Activated CD4-positive, alpha-beta T cell treated with anti-CD3 and anti-CD28 coated beads, Interleukin-2, amount 50 U/mL, for 24 hours (primary cell): ENCODE results near the gene AGBL5.
"Not testable (repeated sequence)": the region's sequence is repeated elsewhere in the genome, so short reads cannot be mapped to it uniquely, and the experiment has no call there.

Experiments
- DNase-seq, 2 donors: peaks; one replicate each; pipeline ENCODE4 v3.0.0-alpha.2; 2020; ENCODE audit warnings: low read depth in 1 of 2, low spot score in 1 of 2

The AGBL5 gene

GRCh38 chr2:27115519-27115918 lies 64.1 kb downstream of the AGBL5 start:
- DNase-seq: no peak

DNA sequence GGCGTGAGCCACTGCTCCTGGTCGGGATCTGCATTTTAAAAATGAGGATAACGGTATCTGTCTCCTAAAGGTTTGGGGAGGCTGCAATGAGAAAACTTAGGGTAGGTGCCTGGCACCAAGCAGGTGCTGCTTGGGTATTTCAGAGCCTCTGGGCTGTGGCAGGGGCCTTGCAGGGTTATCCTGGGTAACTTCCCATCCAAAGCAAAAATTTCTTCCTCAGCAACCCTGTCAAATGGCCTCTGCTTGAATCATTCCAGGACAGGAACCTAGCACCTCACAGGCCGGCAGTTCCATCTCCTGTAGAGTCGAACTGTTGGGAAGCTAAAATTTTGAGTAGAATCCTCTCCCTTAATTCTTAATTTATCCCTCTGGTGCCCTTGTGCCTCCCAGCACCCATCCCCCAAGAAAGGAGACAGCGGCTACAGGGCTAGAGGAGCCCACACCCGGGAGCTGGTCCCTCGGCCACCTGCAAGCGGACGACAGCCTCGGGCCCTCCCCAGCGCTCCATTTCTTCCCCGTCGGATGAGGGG lies 66.6 kb downstream of the AGBL5 start:
- no peak for DNase-seq

- DNase-seq: no peak
Measured at GRCh38 chr2:27118525-27119329, 67.3 kb downstream of the AGBL5 start, which contains the start of gene CGREF1. CGREF1 (minus strand) TSS chr2:27119128; CDS start chr2:27104366, 14,762 bp downstream.

GRCh38 chr2:27119330-27119670 lies 67.8 kb downstream of the AGBL5 start:
- DNase-seq: not testable (repeated sequence)
